ENCODE data around the gene TMEM256. TPM values are rescaled to one million over a fixed set of nuclear protein-coding genes. Genes with fewer than 3 reads are reported as not detected.

TMEM256 gene
- total and polyA plus RNA-seq, 2 donors (not counting 3 experiments of a cell fraction or from before 2014, with no cell fraction given) = 67.4 to 148 TPM

DNA sequence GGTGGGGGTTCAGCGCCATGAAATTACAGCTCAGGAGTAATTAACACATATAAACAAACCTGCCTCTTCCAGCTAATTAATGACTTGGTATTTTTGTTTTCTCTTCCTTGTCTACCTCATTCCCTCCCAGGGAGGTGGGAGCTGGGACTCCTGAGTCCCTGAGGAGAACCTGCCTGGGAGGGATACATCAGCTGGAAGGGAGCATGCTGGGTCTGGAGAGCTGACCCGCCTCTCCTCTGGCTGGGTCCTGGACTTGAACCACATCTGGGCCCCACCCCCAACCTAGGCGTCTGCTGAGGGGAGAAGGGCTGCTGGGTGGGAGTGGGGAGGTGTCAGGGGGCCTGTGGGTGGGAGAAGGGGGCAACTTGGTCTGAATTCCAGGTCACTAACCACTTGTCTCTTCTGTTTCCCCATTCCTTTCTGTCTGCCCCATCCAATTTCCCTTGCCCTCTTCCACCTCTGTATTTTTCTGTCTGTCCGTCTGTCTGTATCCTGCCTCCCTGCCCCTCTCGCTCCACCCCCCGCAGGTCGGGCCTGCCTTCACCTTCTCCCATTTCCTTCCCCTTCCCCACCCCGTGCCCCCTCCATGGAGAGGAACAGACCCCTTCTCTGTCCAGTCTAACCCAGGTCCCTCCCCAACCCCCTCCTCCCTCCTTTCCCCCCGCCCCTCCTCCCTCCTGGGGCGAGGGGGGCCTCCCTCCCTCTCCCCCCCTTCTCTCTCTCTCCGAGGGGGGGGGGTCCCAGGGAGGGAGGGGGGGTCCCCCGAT lies 3.8 kb upstream of the TMEM256 start, which contains the start of gene NLGN2:
Gene NLGN2 (plus strand): TSS at position 361 of the 767 bp plus-strand sequence. CDS start 411 bp downstream, outside the sequence.
- no peaks in the 10 kb centered on the region for H4K20me1 ChIP-seq (replicated peaks; ENCODE audit: control insufficient read depth, extremely low read depth, insufficient read depth, low read length)
- H3K79me2 ChIP-seq (ENCODE audit: control insufficient read depth, insufficient read depth, low read length) = peaks cover 4% of the 10 kb centered on the region
- H3K36me3 ChIP-seq (ENCODE audit: control insufficient read depth in 2 of 2, extremely low read depth in 1 of 2, insufficient read depth in 2 of 2, low read length in 2 of 2) = peaks cover 0 to 15% of the 10 kb centered on the region in 2 experiments
- FAIRE-seq (no peak), DNase-seq (ENCODE audit: low read depth, low spot score) (no peak)
- TF ChIP-seq GATA2 (IDR thresholded peaks at IDR 0.05; ENCODE audit: insufficient read depth, insufficient read length, low read depth, low read length) (no peak), FOS (IDR thresholded peaks at IDR 0.05; ENCODE audit: borderline replicate concordance, insufficient read depth, low read length) (no peak), POLR2AphosphoS5 (IDR thresholded peaks at IDR 0.05; ENCODE audit: insufficient read depth, low read depth, low read length) (no peak), EZH2 (IDR thresholded peaks at IDR 0.05; ENCODE audit: borderline replicate concordance, low read depth, low read length, severe bottlenecking) (no peak), POLR2A (IDR thresholded peaks at IDR 0.05; ENCODE audit: low read depth, low read length) (no peak), JUN (IDR thresholded peaks at IDR 0.05; ENCODE audit: borderline replicate concordance, insufficient read depth, insufficient read length, low read depth) (no peak), MYC (IDR thresholded peaks at IDR 0.05; ENCODE audit: low read depth, low read length) (no peak)
- TF ChIP-seq, protein P1, sequence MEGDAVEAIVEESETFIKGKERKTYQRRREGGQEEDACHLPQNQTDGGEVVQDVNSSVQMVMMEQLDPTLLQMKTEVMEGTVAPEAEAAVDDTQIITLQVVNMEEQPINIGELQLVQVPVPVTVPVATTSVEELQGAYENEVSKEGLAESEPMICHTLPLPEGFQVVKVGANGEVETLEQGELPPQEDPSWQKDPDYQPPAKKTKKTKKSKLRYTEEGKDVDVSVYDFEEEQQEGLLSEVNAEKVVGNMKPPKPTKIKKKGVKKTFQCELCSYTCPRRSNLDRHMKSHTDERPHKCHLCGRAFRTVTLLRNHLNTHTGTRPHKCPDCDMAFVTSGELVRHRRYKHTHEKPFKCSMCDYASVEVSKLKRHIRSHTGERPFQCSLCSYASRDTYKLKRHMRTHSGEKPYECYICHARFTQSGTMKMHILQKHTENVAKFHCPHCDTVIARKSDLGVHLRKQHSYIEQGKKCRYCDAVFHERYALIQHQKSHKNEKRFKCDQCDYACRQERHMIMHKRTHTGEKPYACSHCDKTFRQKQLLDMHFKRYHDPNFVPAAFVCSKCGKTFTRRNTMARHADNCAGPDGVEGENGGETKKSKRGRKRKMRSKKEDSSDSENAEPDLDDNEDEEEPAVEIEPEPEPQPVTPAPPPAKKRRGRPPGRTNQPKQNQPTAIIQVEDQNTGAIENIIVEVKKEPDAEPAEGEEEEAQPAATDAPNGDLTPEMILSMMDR (IDR thresholded peaks at IDR 0.05; ENCODE audit: extremely low read depth in 1 of 2, insufficient read depth in 1 of 2, low read depth in 1 of 2, low read length in 2 of 2) = no peak
- TF ChIP-seq, protein P2, sequence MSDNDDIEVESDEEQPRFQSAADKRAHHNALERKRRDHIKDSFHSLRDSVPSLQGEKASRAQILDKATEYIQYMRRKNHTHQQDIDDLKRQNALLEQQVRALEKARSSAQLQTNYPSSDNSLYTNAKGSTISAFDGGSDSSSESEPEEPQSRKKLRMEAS (IDR thresholded peaks at IDR 0.05; ENCODE audit: insufficient read depth, insufficient read length) = no peak
- H3K4me2 ChIP-seq (ENCODE audit: insufficient read depth, low read length) = no peak within 1 kb of the TSS
- H3K9me1 ChIP-seq (replicated peaks; ENCODE audit: control insufficient read depth, extremely low read depth, insufficient read depth, low read length) = no peaks in the 10 kb centered on the region
- intact Hi-C loops (cut with micrococcal nuclease) (no loop called here), dilution Hi-C loops (cut with MboI; ENCODE audit: extremely low pct_ligation_motif_present, low sequenced_read_pairs) (no loop called here)
- no TSS peak for BruUV-seq (replicated peaks)
- H3K27me3 ChIP-seq (ENCODE audit: control insufficient read depth in 2 of 2, insufficient read depth in 2 of 2, low read length in 2 of 2) = no peaks in the 10 kb centered on the region
- no peak within 1 kb of the TSS for H3K9ac ChIP-seq (replicated peaks; ENCODE audit: extremely low read depth, insufficient read depth, low read length)
- no peak within 1 kb of the TSS for H3K4me3 ChIP-seq (replicated peaks in 1 of 3; ENCODE audit: insufficient read depth in 1 of 3, low read depth in 1 of 3, low read length in 3 of 3)
- no peaks in the 10 kb centered on the region for H3K9me3 ChIP-seq (replicated peaks; ENCODE audit: control insufficient read depth, insufficient read depth, low read length)
- H3K27ac ChIP-seq (ENCODE audit: insufficient read depth, low read depth, low read length) = no peak within 1 kb of the TSS
- ChIA-PET CTCF (interaction anchor here (0.8 to 1.1 kb wide), 3 partner anchors 15 to 153 kb away, joined by 3 to 4 read pairs (median 3); no protein-coding TSS in a partner anchor), POLR2A (no interaction called here)
- no peak within 1 kb of the TSS for H2AFZ ChIP-seq (ENCODE audit: low read depth, low read length)
- H3K4me1 ChIP-seq (ENCODE audit: control insufficient read depth, extremely low read depth, insufficient read depth, low read length) = peaks cover 11% of the 10 kb centered on the region

All from endothelial cell of umbilical vein (primary cell).